DOHH2 (cell line): ENCODE data around the gene LPIN3.

Experiments
- CTCF ChIP-seq: fragments of 200-600 bp; sonication (generic); IDR thresholded peaks from one replicate; pipeline ENCODE4 v1.5.1; 2014; ENCODE audit warnings: antibody characterized with exemption, mild to moderate bottlenecking, low read depth, low read length; ENCODE audit not compliant: poor library complexity, severe bottlenecking
- EZH2phosphoT487 ChIP-seq: fragments of 200-600 bp; sonication (generic); IDR thresholded peaks from 2 replicates; pipeline ENCODE4 v1.6.1; 2017; ENCODE audit warnings: borderline replicate concordance, mild to moderate bottlenecking, antibody characterized with exemption, low read length, moderate library complexity, mixed read lengths

- no peak for TF ChIP-seq CTCF
- TF ChIP-seq EZH2phosphoT487, result no peak
Observed at GRCh38 chr20:41355192-41355591, 14.6 kb downstream of the LPIN3 start.
